ENCODE measurements around the gene WDR83.
"Not testable (repeated sequence)": the region's sequence is repeated elsewhere in the genome, so short reads cannot be mapped to it uniquely, and the experiment has no call there.

WDR83 gene

DNA sequence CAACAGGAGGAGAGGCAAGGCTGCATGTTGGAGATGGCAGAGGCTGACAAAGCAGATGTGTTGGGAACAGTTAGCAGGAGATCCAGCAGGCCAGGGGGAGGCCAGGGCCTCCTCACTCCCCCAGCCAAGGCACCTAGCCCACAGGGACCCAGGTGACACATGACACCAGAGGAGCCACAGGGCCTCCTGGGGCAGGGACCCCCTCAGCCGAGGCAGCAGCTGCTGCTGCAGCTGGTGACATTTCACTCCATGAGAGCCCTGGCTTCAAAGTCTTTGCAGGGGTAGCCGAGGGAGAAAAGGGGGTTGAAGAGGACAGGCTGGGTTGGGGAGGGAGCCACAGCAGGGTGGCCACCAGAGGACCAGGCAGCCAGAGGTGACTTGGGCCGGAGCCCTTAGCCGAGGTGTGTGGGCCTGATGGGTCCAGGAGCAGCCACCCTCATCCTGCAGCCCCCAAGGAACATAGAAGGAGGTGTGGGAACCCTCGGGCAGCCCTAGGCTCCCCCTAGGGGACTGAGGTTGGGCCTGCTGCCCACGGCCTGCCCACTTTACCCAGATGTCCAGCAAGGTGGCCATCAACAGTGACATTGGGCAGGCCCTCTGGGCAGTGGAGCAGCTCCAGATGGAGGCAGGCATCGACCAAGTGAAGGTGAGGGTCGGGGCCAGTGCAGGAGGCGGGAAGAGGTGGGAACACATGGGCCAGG is 21.0 kb downstream of the WDR83 start, which contains the start of gene GNG14:
GNG14 (plus strand) TSS at position 503 of the 701 bp plus-strand sequence; CDS start at position 554, 51 bp downstream.
- no peak for DNase-seq

DNA sequence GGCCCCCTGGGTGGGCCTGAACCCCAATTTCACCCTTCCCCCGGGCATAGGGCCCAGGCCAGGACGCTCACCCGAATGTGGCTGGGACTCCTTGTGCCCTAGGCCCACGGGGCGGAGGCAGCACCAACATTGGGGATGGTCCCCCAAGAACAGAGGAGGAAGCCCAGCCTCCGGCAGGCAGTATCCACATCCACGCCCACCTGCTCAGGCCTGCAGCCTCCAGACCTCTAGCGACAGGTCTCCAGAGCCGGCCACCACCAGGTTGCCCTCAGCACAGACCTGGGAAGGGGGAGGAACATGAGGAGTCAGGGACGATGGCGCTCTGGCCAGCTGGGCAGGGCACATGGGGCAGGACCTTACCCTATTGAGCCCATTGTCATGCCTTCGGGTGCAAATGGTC is 22.4 kb downstream of the WDR83 start:
- no peak for DNase-seq

DNA sequence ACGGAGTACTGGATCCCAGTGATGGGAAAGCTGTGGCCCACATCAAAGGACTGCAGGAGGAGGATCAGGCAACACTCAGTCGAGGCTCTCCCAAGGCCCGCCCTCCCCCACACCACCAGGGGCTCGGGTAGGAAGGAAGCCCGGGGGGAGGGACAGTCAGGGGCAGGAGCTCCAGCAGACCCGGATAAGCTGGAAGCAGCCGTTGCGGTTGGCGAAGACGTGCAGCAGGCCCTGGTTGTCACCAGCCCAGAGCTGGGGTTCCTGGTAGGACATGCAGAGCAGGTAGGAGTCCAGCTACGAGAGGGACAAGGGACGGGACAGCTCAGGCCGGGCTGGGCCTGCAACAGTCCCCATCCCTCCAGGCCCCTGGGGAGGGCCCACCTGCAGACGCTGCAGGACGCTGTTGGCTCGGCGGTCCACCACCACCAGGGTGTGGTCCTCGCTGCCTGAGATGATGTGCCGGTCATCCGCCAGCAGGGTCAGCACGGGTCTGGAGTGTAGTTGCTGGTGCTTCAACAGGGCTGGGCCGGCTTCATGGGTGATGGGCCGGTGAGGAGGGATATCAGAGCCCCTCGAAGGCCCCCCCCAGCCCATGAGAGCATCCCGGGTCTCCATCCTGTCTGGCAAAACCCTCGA is 23.1 kb downstream of the WDR83 start:
- no peak for DNase-seq

GRCh38 chr19:12692960-12693359 is 26.4 kb downstream of the WDR83 start:
- DNase-seq: no peak

GRCh38 chr19:12694641-12695040 is 28.0 kb downstream of the WDR83 start:
- DNase-seq: no peak

GRCh38 chr19:12695096-12695495 is 28.5 kb downstream of the WDR83 start:
- no peak for DNase-seq

DNA sequence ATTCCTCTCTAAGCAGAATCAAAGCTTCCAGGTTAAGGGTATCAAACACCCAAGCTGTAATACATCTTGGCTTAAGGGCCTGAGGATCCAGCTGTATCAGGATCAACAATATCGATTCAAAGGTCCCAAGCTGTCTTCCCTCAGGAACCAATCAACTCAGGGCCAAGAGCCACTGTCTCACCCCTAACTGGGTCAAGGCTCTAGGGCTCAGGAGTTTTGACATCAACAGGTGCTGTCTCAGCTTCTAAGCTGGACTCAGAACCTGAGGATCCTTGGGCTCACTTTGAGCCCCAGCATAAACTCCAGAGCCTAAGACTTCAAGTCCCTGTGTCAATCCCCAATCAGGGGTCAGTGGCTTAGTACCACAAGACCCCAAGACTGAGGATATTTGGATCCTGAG is 28.9 kb downstream of the WDR83 start:
- no peak for DNase-seq

DNA sequence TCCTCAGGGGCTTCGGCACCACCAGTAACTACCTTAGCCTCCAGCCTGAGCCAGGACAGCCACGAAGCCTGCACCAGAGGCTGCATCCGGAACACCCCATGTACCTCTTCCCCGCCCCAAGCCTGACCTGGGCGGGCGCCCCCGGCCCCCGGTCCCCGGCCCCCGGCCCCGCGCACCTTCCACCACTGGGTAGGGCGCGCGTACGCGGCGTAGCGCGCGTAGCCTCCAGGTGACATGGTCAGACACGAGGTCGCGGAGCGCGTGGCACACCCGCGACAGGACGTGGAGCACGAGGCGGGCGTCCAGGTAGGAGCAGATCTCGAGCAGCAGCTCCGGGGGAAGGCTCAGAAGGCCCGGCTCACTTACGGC is 29.4 kb downstream of the WDR83 start:
- no peak for DNase-seq

- DNase-seq: peak; percentile 96
Measured at GRCh38 chr19:12696366-12697335, 30.0 kb downstream of the WDR83 start, which contains the start of gene FBXW9. TSS of gene FBXW9 (minus strand) at chr19:12696631. CDS start at chr19:12696581, 50 bp downstream.

DNA sequence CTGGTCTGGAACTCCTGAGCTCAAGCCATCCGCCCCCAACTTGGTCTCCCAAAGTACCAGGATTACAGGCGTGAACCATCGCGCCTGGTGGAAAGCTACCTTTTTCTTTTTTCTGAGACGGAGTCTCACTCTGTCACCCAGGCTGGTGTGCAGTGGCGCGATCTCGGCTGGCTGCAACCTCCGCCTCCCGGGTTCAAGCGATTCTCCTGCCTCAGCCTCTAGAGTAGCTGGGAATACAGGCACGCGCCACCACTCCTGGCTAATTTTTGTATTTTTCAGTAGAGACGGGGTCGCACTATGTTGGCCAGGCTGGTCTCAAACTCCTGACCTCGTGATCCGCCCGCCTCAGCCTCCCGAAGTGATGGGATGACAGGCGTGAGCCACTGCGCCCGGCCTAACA is 30.8 kb downstream of the WDR83 start:
- not testable (repeated sequence) for DNase-seq

GRCh38 chr19:12698138-12698537 is 31.5 kb downstream of the WDR83 start:
- no peak for DNase-seq

GRCh38 chr19:12701596-12702282 is 35.1 kb downstream of the WDR83 start:
- DNase-seq: no peak

GRCh38 chr19:12703046-12703445 is 36.4 kb downstream of the WDR83 start:
- DNase-seq: no peak

GRCh38 chr19:12705169-12705568 is 38.6 kb downstream of the WDR83 start:
- no peak for DNase-seq

DNA sequence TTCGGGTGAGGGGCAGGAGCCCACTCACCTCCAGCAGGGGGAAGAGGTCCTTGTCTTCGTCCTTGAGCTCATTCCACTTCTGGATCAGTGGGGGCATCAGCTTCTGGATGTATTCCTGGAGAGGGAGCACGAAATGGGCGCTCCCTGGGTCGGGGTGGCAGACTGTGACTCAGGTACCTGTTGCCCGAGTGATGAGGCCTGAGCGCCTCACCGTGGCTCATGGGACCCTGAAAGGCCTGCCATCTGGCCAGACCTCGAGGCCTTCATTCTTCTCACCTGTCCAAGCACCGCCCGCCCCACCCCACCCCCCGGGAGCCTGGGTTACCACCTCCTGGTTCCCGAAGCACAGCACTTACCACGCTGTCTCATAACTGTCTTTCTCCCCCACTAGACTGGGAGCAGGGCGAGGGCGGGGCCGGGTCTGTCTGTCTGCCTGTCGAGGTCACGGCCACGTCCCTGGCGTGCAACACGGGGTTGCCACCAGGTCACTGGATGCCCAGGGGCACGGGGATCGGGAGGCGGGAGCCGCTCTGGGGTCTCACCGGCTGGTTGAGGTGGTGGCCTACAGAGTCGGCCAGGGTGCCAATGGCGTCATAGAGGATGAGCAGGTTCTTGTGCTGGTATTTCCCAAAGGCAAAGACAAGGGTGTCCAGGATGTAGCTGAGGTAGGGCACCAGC is 39.2 kb downstream of the WDR83 start:
- no peak for DNase-seq

DNA sequence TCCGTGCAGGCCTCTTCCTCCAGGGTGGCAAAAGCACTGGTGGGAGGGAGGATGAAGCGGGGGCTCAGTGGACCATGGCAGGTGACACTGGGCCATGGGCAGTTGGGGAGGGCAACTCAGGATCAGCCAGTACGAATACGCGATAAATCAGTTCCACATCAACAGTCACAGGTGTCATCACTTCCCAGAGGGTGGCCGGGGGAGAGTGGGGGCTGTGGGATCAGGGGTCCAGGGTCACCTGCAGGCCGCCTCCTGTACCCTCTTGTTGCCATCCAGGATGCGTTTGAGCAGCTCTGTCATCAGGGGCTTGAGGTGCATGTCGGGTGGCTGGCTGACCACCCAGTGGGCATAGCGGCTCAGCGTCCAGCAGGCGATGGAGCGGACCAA is 39.7 kb downstream of the WDR83 start:
- DNase-seq: no peak

DNA sequence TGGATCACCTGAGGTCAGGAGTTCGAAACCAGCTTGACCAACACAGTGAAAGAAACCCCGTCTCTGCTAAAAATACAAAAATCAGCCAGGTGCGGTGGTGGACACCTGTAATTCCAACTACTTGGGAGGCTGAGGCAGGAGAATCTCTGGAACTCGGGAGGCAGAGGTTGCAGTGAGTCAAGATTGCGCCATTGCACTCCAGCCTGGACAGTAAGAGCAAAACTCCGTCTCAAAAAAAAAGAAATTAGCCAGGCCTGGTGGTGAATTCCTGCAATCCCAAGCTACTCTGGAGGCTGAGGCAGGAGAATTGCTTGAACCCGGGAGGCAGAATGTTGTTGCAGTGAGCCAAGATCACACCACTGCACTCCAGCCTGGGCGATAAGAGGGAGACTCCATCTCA is 42.0 kb downstream of the WDR83 start:
- no peak for DNase-seq

- no peak for DNase-seq
Measured at GRCh38 chr19:12711187-12711586, 44.6 kb downstream of the WDR83 start.

DNA sequence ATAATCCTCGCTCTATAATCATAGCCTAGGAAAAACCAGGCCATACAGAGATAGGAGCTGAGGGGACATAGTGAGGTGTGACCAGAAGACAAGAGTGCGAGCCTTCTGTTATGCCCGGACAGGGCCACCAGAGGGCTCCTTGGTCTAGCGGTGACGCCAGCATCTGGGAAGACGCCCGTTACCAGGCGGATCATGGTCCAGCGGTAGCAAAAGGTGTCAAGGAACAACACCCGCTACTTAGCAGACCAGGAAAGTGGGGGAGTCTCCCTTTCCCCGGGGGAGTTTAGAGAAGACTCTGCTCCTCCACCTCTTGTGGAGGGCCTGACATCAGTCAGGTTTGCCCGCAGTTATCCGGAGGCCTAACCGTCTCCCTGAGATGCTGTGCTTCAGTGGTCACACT is 45.5 kb downstream of the WDR83 start:
- peak; percentile 47 for DNase-seq

- not testable (repeated sequence) for DNase-seq
Measured at GRCh38 chr19:12713304-12713703, 46.7 kb downstream of the WDR83 start.

DNA sequence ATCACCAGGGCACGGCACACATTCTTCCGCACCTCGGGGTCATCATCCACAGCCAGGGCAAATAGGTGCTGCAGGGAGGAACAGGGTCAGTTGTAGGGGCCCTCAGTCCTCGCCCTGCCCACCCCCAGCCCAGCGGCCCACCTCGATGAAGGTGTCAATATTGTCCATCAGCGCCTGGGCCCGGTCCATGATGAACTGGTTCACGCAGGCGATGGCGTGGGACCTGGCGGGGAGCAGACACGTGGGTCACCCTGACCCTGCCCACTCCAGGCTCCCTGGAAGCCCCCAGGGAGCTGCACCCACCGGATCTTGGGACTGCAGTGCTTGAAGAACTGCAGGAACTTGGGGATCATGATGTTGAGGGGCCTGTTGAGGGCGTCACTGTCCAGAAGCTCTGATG is 48.5 kb downstream of the WDR83 start:
- DNase-seq: no peak

DNA sequence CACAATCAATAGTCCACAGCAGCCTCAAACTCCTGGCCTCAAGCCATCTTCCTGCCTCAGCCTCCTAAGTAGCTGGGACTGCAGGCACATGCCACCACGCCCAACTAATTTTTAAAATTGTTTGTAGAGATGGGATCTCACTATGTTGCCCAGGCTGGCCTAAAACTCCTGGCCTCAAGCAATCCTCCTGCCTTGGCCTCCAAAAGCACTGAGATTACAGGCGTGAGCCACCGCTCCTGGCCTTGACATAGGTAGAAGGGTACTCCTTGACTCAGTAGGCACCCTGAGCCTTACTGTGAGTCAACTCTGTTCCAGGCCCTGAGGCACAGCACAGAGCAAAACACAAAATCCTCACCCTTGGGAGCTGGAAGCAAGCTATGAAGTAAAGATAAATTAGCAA is 49.3 kb downstream of the WDR83 start:
- DNase-seq: no peak

All from CD4-positive, alpha-beta T cell treated with Interleukin-15 for 1 hour (primary cell).